OCI-LY7 (cell line): ENCODE data around the gene SNX15.

Experiments
- CTCF ChIP-seq: fragments of 200-600 bp; sonication (generic); conservative IDR thresholded peaks from 2 replicates; pipeline ENCODE4 v1.5.1; 2014; ENCODE audit warnings: mild to moderate bottlenecking, antibody characterized with exemption, low read length, moderate library complexity, mixed read lengths
- EZH2phosphoT487 ChIP-seq: fragments of 200-600 bp; sonication (generic); IDR thresholded peaks from 2 replicates; pipeline ENCODE4 v1.6.1; 2018; ENCODE audit warnings: low read depth, borderline replicate concordance, mild to moderate bottlenecking, mixed run types, antibody characterized with exemption, low read length, moderate library complexity, mixed read lengths

GRCh38 chr11:65064847-65065240 is 37.6 kb downstream of the SNX15 start:
- TF ChIP-seq EZH2phosphoT487 (no peak), CTCF (no peak)
